ENCODE results near the gene MEGF11. TPM values are rescaled to one million over a fixed set of nuclear protein-coding genes. Genes with fewer than 3 reads are reported as not detected.

The MEGF11 gene
- total RNA-seq, 4 donors from 2014 or later = not detected

- Histone ChIP-seq H3K27me3 (no peaks in the 10 kb centered on the region), H3K9me3 (no peaks in the 10 kb centered on the region), H3K36me3 (no peaks in the 10 kb centered on the region), H3K27ac (no peak overlapping the region), H3K4me3 (no peak overlapping the region), H3K4me1 (no peaks in the 10 kb centered on the region)
- no peak for DNase-seq
- no peak for TF ChIP-seq CTCF (IDR thresholded peaks at IDR 0.05)
- no peak for TF ChIP-seq POLR2A (IDR thresholded peaks at IDR 0.05)
These were observed 206.1 kb downstream of the MEGF11 start for GRCh38 chr15:66047321-66048024.

- H3K4me1 ChIP-seq = no peaks in the 10 kb centered on the region
- H3K9me3 ChIP-seq = no peaks in the 10 kb centered on the region
- no peak for DNase-seq
- peak in 1 of 6 experiments; percentile 15 for TF ChIP-seq CTCF (IDR thresholded peaks at IDR 0.05)
- TF ChIP-seq POLR2A (IDR thresholded peaks at IDR 0.05) = no peak
- no peaks in the 10 kb centered on the region for H3K27me3 ChIP-seq
- H3K4me3 ChIP-seq = no peak overlapping the region
- H3K36me3 ChIP-seq = no peaks in the 10 kb centered on the region
- H3K27ac ChIP-seq = no peak overlapping the region
These were observed 206.8 kb downstream of the MEGF11 start for GRCh38 chr15:66046751-66047150.

GRCh38 chr15:66046326-66046725 is 207.2 kb downstream of the MEGF11 start:
- Histone ChIP-seq H3K27ac (no peak overlapping the region), H3K36me3 (no peaks in the 10 kb centered on the region), H3K27me3 (no peaks in the 10 kb centered on the region), H3K9me3 (no peaks in the 10 kb centered on the region), H3K4me3 (no peak overlapping the region), H3K4me1 (no peaks in the 10 kb centered on the region)
- no peak for DNase-seq
- TF ChIP-seq CTCF (IDR thresholded peaks at IDR 0.05) (no peak), POLR2A (IDR thresholded peaks at IDR 0.05) (no peak)

- TF ChIP-seq CTCF (IDR thresholded peaks at IDR 0.05) (no peak), POLR2A (IDR thresholded peaks at IDR 0.05) (no peak)
- Histone ChIP-seq H3K4me3 (no peak overlapping the region), H3K36me3 (no peaks in the 10 kb centered on the region), H3K9me3 (no peaks in the 10 kb centered on the region), H3K27me3 (no peaks in the 10 kb centered on the region), H3K4me1 (no peaks in the 10 kb centered on the region), H3K27ac (no peak overlapping the region)
- no peak for DNase-seq
These were observed 208.0 kb downstream of the MEGF11 start for GRCh38 chr15:66045542-66045941.

GRCh38 chr15:66044837-66045236 is 208.7 kb downstream of the MEGF11 start:
- no peak overlapping the region for H3K27ac ChIP-seq
- no peaks in the 10 kb centered on the region for H3K36me3 ChIP-seq
- no peak overlapping the region for H3K4me3 ChIP-seq
- H3K4me1 ChIP-seq = no peaks in the 10 kb centered on the region
- no peak for DNase-seq
- no peaks in the 10 kb centered on the region for H3K27me3 ChIP-seq
- no peaks in the 10 kb centered on the region for H3K9me3 ChIP-seq
- no peak for TF ChIP-seq CTCF (IDR thresholded peaks at IDR 0.05)

- no peaks in the 10 kb centered on the region for H3K4me1 ChIP-seq
- H3K4me3 ChIP-seq = no peak overlapping the region
- no peak overlapping the region for H3K27ac ChIP-seq
- no peaks in the 10 kb centered on the region for H3K27me3 ChIP-seq
- no peaks in the 10 kb centered on the region for H3K36me3 ChIP-seq
- DNase-seq = no peak
- TF ChIP-seq POLR2A (IDR thresholded peaks at IDR 0.05) (no peak), CTCF (IDR thresholded peaks at IDR 0.05) (no peak)
- no peaks in the 10 kb centered on the region for H3K9me3 ChIP-seq
These were observed 210.3 kb downstream of the MEGF11 start for GRCh38 chr15:66043264-66043663.

Data from Peyer's patch (tissue), 4 donors.